GM18873 (cell line): ENCODE measurements around the gene CDKN1C.

Experiments
- ATAC-seq: cut with Tn5 transposase; IDR thresholded peaks from one replicate; pipeline ENCODE4 v1.9.1; 2021; ENCODE audit warnings: mild to moderate bottlenecking, moderate library complexity, moderate number of reproducible peaks; ENCODE audit not compliant: unreplicated experiment, low FRiP score

Gene CDKN1C

GRCh38 chr11:2890466-2891294 is 5.1 kb upstream of the CDKN1C start:
- no peak for ATAC-seq

DNA sequence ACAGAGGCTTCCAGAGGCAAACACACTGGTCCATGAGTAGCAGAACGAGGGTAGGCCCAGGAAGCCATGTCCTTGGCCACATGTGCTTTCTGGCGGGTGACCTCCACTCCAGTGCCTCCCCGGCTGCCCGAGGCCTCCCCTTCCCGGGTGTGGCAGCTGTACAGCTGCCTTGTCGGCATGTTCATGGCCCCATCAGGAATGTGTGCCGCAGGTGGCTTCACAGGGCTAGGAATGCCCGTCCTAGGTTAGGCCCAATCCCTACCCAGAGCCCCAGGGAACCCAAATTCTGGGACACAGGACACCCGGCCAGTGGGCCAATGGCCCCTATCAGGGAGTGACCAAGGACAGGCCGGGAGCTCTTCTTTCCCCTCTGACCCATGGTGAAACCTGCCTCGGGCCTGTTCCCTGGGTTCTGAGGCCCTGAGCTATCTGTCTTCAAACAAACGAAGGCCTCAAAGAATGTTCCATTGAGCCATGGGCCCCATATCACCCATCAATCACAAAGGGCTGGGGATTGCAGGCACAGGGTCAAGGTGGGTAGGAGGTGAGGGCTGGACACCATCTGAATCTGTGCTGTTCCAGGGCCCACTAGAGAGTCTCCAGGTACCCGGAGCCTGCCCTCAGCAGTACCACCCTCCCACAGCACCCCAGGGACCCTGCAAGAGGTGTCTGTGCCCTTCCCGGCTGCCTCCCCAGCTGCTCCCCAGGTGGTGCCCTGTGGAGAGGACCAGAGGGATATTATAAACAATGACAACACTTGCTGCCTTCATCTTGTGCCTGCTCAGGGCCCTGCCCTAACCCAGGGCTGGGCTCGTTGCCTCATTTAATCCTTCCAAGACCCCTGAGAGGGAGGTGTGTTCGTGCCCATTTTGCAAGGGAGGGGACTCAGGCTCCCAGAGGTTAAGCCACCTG is 4.0 kb upstream of the CDKN1C start:
- no peak for ATAC-seq

GRCh38 chr11:2888266-2888968 is 2.8 kb upstream of the CDKN1C start:
- peak; percentile 46 for ATAC-seq

GRCh38 chr11:2887515-2888195 is 2.1 kb upstream of the CDKN1C start:
- no peak for ATAC-seq

- ATAC-seq, result no peak
Observed at GRCh38 chr11:2886936-2887335, 1.4 kb upstream of the CDKN1C start.

GRCh38 chr11:2886191-2886894 is 768 bp upstream of the CDKN1C start:
- no peak for ATAC-seq

DNA sequence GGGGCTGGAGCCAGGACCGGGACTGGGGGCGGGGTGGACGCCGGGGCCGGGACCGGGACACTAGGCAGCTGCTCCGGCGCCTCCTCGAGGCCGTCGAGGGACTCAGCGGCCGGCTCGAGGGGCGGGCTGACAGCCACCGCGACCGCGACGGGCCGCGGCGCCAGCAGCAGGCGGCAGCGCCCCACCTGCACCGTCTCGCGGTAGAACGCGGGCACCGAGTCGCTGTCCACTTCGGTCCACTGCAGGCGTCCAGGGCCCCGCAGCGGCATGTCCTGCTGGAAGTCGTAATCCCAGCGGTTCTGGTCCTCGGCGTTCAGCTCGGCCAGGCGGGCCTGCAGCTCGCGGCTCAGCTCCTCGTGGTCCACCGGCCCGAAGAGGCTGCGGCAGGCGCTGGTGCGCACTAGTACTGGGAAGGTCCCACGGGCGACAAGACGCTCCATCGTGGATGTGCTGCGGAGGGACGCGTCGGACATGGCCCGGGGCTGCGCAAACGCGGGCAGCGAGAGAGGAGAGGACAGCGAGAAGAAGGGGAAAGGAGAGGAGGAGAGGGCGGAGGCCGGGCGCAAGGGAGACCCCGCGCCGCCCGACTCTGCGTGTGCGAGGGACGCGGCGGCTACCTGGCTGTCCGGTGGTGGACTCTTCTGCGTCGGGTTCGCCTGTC is 428 bp downstream of the CDKN1C start:
- no peak for ATAC-seq

GRCh38 chr11:2883979-2884815 is 1.4 kb downstream of the CDKN1C start:
- ATAC-seq, result no peak

- ATAC-seq, result no peak
Observed at GRCh38 chr11:2883640-2883978, 2.0 kb downstream of the CDKN1C start.

DNA sequence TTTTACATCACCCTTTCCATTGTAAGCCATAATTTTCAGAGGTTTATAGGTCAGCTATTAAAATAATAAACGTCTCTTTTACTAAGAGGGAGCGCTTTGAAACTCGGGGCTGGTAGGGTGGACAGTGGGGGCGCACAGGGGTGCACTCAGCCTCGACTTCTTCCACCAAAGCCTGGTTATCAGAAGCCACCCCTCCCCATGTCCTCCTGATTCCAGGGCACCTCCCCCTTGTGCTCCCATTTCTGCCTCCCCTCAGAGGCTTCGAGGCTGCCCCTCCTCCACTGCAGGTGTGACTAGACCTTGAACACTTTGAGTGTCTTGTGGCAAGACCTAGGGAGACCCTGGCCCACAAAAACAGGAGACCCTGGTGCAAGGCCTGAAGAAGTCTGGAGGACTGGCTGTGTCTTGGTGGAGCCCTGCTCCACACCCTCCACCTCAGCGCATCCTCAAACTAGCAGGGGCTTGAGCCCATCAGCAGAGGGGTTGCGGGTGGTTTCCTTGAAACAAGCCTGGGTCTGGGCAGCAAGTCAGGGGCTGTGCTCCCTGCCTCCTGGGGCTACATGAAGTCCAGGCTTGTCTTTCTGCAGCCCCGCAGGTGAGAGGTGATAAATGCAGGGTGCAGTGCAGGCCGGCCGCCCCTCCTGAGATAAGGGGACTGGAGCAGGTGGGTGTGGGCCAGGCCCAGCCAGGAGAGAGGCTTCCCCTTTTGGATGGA is 3.0 kb downstream of the CDKN1C start:
- no peak for ATAC-seq

DNA sequence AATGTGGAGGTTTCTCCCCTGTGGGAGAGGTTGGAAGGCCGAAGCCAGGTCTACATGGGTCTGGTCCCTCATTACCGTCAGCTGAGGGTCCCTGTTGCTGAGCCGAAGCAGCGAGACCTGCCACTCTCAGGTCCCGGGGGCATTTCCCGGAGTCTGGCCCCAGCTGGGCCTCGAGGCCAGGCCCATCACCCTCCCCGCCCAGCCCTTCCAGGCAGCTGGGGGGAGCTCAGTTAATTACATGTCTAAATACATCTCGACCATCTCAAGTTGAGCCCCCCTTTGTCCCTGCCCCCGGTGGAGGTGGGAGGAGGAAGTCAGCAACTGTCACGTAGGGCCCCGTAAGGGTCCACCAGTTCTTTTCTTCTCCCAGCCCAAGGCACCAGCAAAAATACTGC is 3.6 kb downstream of the CDKN1C start:
- ATAC-seq, result no peak

DNA sequence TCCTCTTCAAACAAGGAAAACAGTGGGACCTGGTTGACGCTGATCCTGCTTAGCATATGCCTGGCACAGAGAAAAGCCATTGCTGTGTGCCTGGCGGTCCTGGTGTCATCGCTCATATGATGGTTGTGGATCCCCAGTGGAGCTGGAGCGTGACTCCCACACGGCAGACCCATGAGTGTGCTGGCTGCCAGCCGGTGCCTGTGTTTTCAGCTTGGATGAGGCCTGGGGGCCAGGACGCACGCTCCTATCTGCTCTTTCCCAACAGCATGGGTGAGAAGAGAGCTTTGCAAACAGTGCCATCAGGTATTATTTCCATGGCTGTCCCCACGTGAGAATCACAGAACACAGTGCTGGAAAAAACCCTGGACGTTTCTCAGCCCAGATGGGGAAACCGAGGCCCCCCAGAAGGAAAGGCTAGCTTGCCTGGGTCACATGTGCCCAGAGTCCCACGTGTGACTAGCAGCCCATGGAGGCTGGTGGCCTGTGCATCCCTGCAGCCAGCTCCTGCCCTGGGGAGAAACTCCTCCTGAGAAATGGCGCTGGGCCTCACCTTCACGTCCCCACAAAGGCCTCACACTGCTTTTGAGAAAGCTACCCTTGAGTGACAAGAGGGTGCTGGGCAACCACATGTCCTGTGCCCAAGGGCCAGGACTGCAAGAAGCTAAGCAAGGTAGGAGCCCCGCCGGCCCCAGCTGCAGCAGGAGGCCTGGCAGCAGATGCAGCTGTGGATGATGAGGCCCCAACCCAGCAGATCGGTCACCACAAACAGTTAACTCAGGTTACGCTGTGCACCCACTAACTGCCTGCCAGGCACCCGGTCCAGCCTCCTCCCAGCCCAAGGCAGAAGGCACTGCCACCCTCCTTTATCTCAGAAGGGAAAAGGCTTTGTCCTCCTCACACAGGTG is 4.2 kb downstream of the CDKN1C start:
- ATAC-seq, result no peak

GRCh38 chr11:2880646-2881045 is 4.9 kb downstream of the CDKN1C start:
- no peak for ATAC-seq

DNA sequence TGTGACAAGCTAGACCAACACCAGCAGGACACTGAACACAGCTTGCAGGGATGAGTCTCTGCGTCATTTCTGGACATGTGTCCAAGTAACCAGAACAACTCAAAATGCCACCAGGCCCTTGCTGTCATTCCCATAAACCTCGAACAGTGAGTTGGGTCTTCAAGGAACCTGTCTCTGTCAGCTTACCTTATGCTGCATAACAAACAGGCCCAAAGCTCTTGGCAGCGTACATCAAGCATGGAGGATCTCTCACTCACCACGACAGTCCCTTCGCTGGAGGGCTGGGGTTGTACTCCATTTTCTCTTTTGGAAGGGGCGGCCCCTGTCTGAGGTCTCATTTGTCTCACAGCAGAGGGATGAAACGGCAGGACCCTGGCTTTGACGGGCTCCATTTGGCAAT is 6.8 kb downstream of the CDKN1C start:
- no peak for ATAC-seq

DNA sequence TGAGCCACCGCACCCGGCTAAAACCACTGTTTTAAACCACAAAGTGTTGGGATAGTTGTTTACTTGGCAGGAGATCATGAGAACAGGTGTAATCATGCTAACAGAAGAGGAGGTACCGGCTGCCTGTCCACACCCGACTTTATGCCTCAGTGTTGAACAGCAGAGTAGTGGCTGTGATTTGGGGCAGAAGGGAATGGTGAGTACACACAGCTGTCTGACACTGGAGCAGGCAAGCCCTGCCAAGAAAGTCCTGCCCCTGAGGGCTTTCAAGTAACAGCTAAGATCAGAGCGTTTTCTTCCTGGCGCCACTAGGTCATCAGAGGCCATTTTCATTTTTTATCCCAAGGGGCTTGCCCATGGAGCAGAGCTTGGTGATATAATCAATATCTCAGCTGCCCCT is 8.1 kb downstream of the CDKN1C start:
- ATAC-seq, result no peak

- no peak for ATAC-seq
Observed at GRCh38 chr11:2874963-2875362, 10.6 kb downstream of the CDKN1C start.
